HEK293 (cell line): ENCODE results near the gene TSPAN3.

Experiments
- IKZF3 ChIP-seq: fragments of 450-650 bp; IDR thresholded peaks from 2 replicates; pipeline ENCODE4 v1.5.0; 2018; ENCODE audit warnings: missing biosample characterization, mild to moderate bottlenecking, missing genetic modification characterization, moderate library complexity
- MZF1 ChIP-seq: fragments of 450-650 bp; formaldehyde crosslinking; IDR thresholded peaks from 2 replicates; pipeline ENCODE4 v1.5.1; 2017; ENCODE audit warnings: missing biosample characterization, missing genetic modification characterization, borderline replicate concordance
- OVOL3 ChIP-seq: fragments of 450-650 bp; formaldehyde crosslinking; IDR thresholded peaks from 2 replicates; pipeline ENCODE4 v1.5.1; 2016; ENCODE audit warnings: missing biosample characterization, missing genetic modification characterization
- REPIN1 ChIP-seq: fragments of 450-650 bp; formaldehyde crosslinking; IDR thresholded peaks from 2 replicates; pipeline ENCODE4 v1.5.1; 2017; ENCODE audit warnings: missing biosample characterization, missing genetic modification characterization, low read depth
- TCF7L2 ChIP-seq: IDR thresholded peaks from 2 replicates; pipeline ENCODE4 v1.6.1; 2011; ENCODE audit warnings: low read depth, mild to moderate bottlenecking, inconsistent platforms, low read length, moderate library complexity, borderline replicate concordance
- TRIM28 ChIP-seq: IDR thresholded peaks from 2 replicates; pipeline ENCODE4 v1.6.1; 2011; ENCODE audit warnings: low read length, control low read depth, borderline replicate concordance
- WT1 ChIP-seq: fragments of 450-650 bp; formaldehyde crosslinking; IDR thresholded peaks from 2 replicates; pipeline ENCODE4 v1.5.1; 2016; ENCODE audit warnings: missing biosample characterization, missing genetic modification characterization
- ZNF10 ChIP-seq: fragments of 450-650 bp; formaldehyde crosslinking; IDR thresholded peaks from 2 replicates; pipeline ENCODE4 v1.5.1; 2017; ENCODE audit warnings: missing biosample characterization, missing genetic modification characterization
- ZNF138 ChIP-seq: fragments of 450-650 bp; formaldehyde crosslinking; IDR thresholded peaks from 2 replicates; pipeline ENCODE4 v1.5.1; 2016; ENCODE audit warnings: missing biosample characterization, missing genetic modification characterization, borderline replicate concordance
- ZNF157 ChIP-seq: fragments of 450-650 bp; formaldehyde crosslinking; IDR thresholded peaks from 2 replicates; pipeline ENCODE4 v1.5.1; 2016; ENCODE audit warnings: missing biosample characterization, missing genetic modification characterization
- ZNF184 ChIP-seq: fragments of 450-650 bp; IDR thresholded peaks from 2 replicates; pipeline ENCODE4 v1.5.1; 2018; ENCODE audit warnings: missing biosample characterization, mild to moderate bottlenecking, missing genetic modification characterization
- ZNF211 ChIP-seq: fragments of 450-650 bp; formaldehyde crosslinking; IDR thresholded peaks from 2 replicates; pipeline ENCODE4 v1.5.1; 2016; ENCODE audit warnings: low read depth, missing biosample characterization, missing genetic modification characterization
- ZNF274 ChIP-seq, 2 experiments: fragments of 200-500 bp in 1 of 2; fragments of 450-650 bp in 1 of 2; sonication (Bioruptor generic) in 1 of 2; formaldehyde crosslinking in 1 of 2; IDR thresholded peaks; 2 replicates each; pipeline versions ENCODE4 v1.5.1 to v1.6.1; 2014 to 2016; ENCODE audit warnings: borderline replicate concordance in 1 of 2, inconsistent platforms in 1 of 2, low read length in 1 of 2, missing biosample characterization in 1 of 2, missing genetic modification characterization in 1 of 2
- ZNF354C ChIP-seq: fragments of 450-650 bp; formaldehyde crosslinking; IDR thresholded peaks from 2 replicates; pipeline ENCODE4 v1.5.1; 2016; ENCODE audit warnings: missing biosample characterization, missing genetic modification characterization, low read depth, borderline replicate concordance
- ZNF473 ChIP-seq: fragments of 450-650 bp; formaldehyde crosslinking; IDR thresholded peaks from 2 replicates; pipeline ENCODE4 v1.5.1; 2017; ENCODE audit warnings: missing biosample characterization, missing genetic modification characterization
- ZNF530 ChIP-seq: fragments of 450-650 bp; formaldehyde crosslinking; IDR thresholded peaks from 2 replicates; pipeline ENCODE4 v1.5.1; 2016; ENCODE audit warnings: low read depth, missing biosample characterization, missing genetic modification characterization
- ZNF664 ChIP-seq: fragments of 450-650 bp; formaldehyde crosslinking; IDR thresholded peaks from 2 replicates; pipeline ENCODE4 v1.5.1; 2016; ENCODE audit warnings: missing biosample characterization, missing genetic modification characterization
- ZNF677 ChIP-seq: fragments of 450-650 bp; IDR thresholded peaks from 2 replicates; pipeline ENCODE4 v1.5.0; 2018; ENCODE audit warnings: missing biosample characterization, mild to moderate bottlenecking, missing genetic modification characterization, moderate library complexity
- ZNF776 ChIP-seq: fragments of 450-650 bp; formaldehyde crosslinking; IDR thresholded peaks from 2 replicates; pipeline ENCODE4 v1.5.0; 2017; ENCODE audit warnings: missing biosample characterization, missing genetic modification characterization, borderline replicate concordance
- ZNF785 ChIP-seq: fragments of 450-650 bp; formaldehyde crosslinking; IDR thresholded peaks from 2 replicates; pipeline ENCODE4 v1.5.1; 2016; ENCODE audit warnings: missing biosample characterization, missing genetic modification characterization
- ZNF837 ChIP-seq: fragments of 450-650 bp; formaldehyde crosslinking; IDR thresholded peaks from 2 replicates; pipeline ENCODE4 v1.5.1; 2016; ENCODE audit warnings: missing biosample characterization, missing genetic modification characterization
- ZNF843 ChIP-seq: fragments of 450-650 bp; formaldehyde crosslinking; IDR thresholded peaks from 2 replicates; pipeline ENCODE4 v1.5.1; 2016; ENCODE audit warnings: missing biosample characterization, missing genetic modification characterization
- ZSCAN30 ChIP-seq: fragments of 450-650 bp; IDR thresholded peaks from 2 replicates; pipeline ENCODE4 v1.5.1; 2018; ENCODE audit warnings: missing biosample characterization, mild to moderate bottlenecking, missing genetic modification characterization, moderate library complexity
- TF ChIP-seq, protein P1 (sequence below): sonication (generic); formaldehyde crosslinking; IDR thresholded peaks from 2 replicates; pipeline ENCODE4 v1.8.1; 2022; ENCODE audit warnings: mild to moderate bottlenecking, moderate library complexity, missing genetic modification reagents
- TF ChIP-seq, protein P2 (sequence below): fragments of 450-650 bp; formaldehyde crosslinking; IDR thresholded peaks from 2 replicates; pipeline ENCODE4 v1.5.1; 2016; ENCODE audit warnings: missing biosample characterization, missing genetic modification characterization
- TF ChIP-seq, protein P3 (sequence below): fragments of 450-650 bp; formaldehyde crosslinking; IDR thresholded peaks from 2 replicates; pipeline ENCODE4 v1.5.1; 2017; ENCODE audit warnings: missing biosample characterization, missing genetic modification characterization

Gene TSPAN3

DNA sequence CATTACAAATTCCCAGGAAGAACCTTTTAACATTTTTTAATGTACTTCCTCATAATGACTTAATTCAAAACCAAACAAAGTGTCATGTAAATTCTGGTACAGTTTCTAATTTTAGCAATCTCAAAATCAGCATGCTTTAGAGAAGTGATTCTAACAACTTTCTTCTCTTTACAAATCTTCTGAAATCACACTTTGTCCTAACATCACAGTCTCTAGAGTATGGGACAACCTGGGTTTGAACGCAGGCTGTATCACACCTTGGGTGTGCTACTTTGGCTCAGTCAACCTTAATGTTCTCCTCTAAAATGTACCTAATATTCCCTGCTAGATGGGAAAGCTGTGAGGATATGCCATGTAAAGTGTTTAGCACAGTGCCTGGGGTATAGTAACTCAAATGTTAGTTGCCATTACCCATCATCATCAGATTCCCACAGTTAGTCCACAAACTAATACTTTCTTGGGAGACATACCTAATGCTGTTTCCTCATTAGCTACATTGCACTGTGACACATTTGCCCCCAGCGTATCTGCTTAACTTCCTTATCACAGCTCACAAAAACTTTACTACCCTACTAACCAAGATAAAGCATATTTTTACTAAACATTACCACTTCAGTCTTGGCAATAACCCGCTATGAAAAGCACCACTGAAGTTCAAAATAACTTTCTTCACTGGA is 3.1 kb downstream of the TSPAN3 start (continued):
- TF ChIP-seq ZNF274 (IDR thresholded peaks at IDR 0.05; ENCODE audit: low read length), result no peak
- no peak for TF ChIP-seq ZNF274 (tag by site-specific recombination; IDR thresholded peaks at IDR 0.05; ENCODE audit: borderline replicate concordance)
- TF ChIP-seq, protein P1, sequence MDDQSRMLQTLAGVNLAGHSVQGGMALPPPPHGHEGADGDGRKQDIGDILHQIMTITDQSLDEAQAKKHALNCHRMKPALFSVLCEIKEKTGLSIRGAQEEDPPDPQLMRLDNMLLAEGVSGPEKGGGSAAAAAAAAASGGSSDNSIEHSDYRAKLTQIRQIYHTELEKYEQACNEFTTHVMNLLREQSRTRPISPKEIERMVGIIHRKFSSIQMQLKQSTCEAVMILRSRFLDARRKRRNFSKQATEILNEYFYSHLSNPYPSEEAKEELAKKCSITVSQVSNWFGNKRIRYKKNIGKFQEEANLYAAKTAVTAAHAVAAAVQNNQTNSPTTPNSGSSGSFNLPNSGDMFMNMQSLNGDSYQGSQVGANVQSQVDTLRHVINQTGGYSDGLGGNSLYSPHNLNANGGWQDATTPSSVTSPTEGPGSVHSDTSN (CRISPR knock-in tag), result no peak
- TF ChIP-seq ZNF157 (tag by site-specific recombination), result no peak
- TF ChIP-seq TCF7L2, result no peak
- TF ChIP-seq ZNF843 (tag by site-specific recombination), result peak; percentile 78
- 0 out of 2 replicates have a peak, but pooled peaks have one; percentile 16 for TF ChIP-seq OVOL3
- no peak for TF ChIP-seq ZNF10 (tag by site-specific recombination)
- TF ChIP-seq ZNF138 (tag by site-specific recombination), result no peak
- no peak for TF ChIP-seq ZNF677 (tag by site-specific recombination)
- TF ChIP-seq TRIM28, result peak; percentile 67; the same call in 1 of the 2 replicates
- TF ChIP-seq ZNF664 (tag by site-specific recombination), result no peak
- TF ChIP-seq, protein P2, sequence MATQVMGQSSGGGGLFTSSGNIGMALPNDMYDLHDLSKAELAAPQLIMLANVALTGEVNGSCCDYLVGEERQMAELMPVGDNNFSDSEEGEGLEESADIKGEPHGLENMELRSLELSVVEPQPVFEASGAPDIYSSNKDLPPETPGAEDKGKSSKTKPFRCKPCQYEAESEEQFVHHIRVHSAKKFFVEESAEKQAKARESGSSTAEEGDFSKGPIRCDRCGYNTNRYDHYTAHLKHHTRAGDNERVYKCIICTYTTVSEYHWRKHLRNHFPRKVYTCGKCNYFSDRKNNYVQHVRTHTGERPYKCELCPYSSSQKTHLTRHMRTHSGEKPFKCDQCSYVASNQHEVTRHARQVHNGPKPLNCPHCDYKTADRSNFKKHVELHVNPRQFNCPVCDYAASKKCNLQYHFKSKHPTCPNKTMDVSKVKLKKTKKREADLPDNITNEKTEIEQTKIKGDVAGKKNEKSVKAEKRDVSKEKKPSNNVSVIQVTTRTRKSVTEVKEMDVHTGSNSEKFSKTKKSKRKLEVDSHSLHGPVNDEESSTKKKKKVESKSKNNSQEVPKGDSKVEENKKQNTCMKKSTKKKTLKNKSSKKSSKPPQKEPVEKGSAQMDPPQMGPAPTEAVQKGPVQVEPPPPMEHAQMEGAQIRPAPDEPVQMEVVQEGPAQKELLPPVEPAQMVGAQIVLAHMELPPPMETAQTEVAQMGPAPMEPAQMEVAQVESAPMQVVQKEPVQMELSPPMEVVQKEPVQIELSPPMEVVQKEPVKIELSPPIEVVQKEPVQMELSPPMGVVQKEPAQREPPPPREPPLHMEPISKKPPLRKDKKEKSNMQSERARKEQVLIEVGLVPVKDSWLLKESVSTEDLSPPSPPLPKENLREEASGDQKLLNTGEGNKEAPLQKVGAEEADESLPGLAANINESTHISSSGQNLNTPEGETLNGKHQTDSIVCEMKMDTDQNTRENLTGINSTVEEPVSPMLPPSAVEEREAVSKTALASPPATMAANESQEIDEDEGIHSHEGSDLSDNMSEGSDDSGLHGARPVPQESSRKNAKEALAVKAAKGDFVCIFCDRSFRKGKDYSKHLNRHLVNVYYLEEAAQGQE (tag by site-specific recombination), result no peak
- no peak for TF ChIP-seq ZNF776
- TF ChIP-seq ZNF837 (tag by site-specific recombination), result no peak
- TF ChIP-seq, protein P3, sequence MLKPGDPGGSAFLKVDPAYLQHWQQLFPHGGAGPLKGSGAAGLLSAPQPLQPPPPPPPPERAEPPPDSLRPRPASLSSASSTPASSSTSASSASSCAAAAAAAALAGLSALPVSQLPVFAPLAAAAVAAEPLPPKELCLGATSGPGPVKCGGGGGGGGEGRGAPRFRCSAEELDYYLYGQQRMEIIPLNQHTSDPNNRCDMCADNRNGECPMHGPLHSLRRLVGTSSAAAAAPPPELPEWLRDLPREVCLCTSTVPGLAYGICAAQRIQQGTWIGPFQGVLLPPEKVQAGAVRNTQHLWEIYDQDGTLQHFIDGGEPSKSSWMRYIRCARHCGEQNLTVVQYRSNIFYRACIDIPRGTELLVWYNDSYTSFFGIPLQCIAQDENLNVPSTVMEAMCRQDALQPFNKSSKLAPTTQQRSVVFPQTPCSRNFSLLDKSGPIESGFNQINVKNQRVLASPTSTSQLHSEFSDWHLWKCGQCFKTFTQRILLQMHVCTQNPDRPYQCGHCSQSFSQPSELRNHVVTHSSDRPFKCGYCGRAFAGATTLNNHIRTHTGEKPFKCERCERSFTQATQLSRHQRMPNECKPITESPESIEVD (tag by site-specific recombination), result peak; percentile 84
- no peak for TF ChIP-seq ZNF473
- no peak for TF ChIP-seq MZF1 (tag by site-specific recombination)
- TF ChIP-seq ZNF785 (tag by site-specific recombination), result no peak
- TF ChIP-seq ZNF354C (tag by site-specific recombination), result no peak
- no peak for TF ChIP-seq ZSCAN30
- TF ChIP-seq ZNF530, result no peak
- TF ChIP-seq WT1 (tag by site-specific recombination), result no peak; the same call in 1 of the 2 replicates
- no peak for TF ChIP-seq REPIN1 (tag by site-specific recombination)
- peak; percentile 33; the same call in 1 of the 2 replicates for TF ChIP-seq IKZF3
- TF ChIP-seq ZNF211 (tag by site-specific recombination), result no peak
- TF ChIP-seq ZNF184 (tag by site-specific recombination), result no peak
